HepG2 (cell line): Measurements from ENCODE around the gene SHROOM1.

Source experiments
- ATF1 ChIP-seq: IDR thresholded peaks from 2 replicates; pipeline ENCODE4 v1.6.1; 2016; ENCODE audit warnings: mild to moderate bottlenecking, control low read depth
- ATF7 ChIP-seq, 2 experiments: fragments of 450-650 bp in 1 of 2; sonication (generic) in 1 of 2; formaldehyde crosslinking in 1 of 2; IDR thresholded peaks; 2 replicates each; pipeline versions ENCODE4 v1.4.0 to v1.6.1; 2016 to 2020; ENCODE audit warnings: antibody characterized with exemption in 1 of 2, mild to moderate bottlenecking in 1 of 2, missing genetic modification reagents in 1 of 2
- CEBPB ChIP-seq: IDR thresholded peaks from 2 replicates; pipeline ENCODE4 v1.6.1; 2011; ENCODE audit warnings: low read depth, low read length, improper control_type of control experiment, borderline replicate concordance
- EEA1 ChIP-seq: sonication (generic); formaldehyde crosslinking; IDR thresholded peaks from 2 replicates; pipeline ENCODE4 v1.5.1; 2020; ENCODE audit warnings: mild to moderate bottlenecking, missing genetic modification reagents, borderline replicate concordance
- MYC ChIP-seq: sonication (generic); formaldehyde crosslinking; IDR thresholded peaks from 2 replicates; pipeline ENCODE4 v1.9.0; 2021; ENCODE audit warnings: missing genetic modification reagents, borderline replicate concordance
- MYNN ChIP-seq: sonication (generic); formaldehyde crosslinking; IDR thresholded peaks from 2 replicates; pipeline ENCODE4 v1.4.0; 2020; ENCODE audit warnings: mild to moderate bottlenecking, low read depth, missing genetic modification reagents
- PHB2 ChIP-seq: fragments of 450-650 bp; IDR thresholded peaks from 2 replicates; pipeline ENCODE4 v1.6.1; 2018; ENCODE audit not compliant: partially characterized antibody
- POLR2AphosphoS5 ChIP-seq: IDR thresholded peaks from 2 replicates; pipeline ENCODE4 v1.6.1; 2012; ENCODE audit warnings: low read depth, low read length
- TOPORS ChIP-seq: sonication (generic); formaldehyde crosslinking; IDR thresholded peaks from 2 replicates; pipeline ENCODE4 v1.8.0; 2023; ENCODE audit warnings: mild to moderate bottlenecking, missing genetic modification reagents
- ZNF124 ChIP-seq: sonication (generic); formaldehyde crosslinking; IDR thresholded peaks from 2 replicates; pipeline ENCODE4 v1.4.0; 2020; ENCODE audit warnings: missing genetic modification reagents
- ZNF780A ChIP-seq: sonication (generic); formaldehyde crosslinking; IDR thresholded peaks from 2 replicates; pipeline ENCODE4 v1.8.0; 2022; ENCODE audit warnings: mild to moderate bottlenecking, missing genetic modification reagents, moderate library complexity
- TF ChIP-seq, protein P1 (sequence below): sonication (generic); formaldehyde crosslinking; IDR thresholded peaks from 2 replicates; pipeline ENCODE4 v1.5.1; 2020; ENCODE audit warnings: mild to moderate bottlenecking, missing genetic modification reagents, borderline replicate concordance
- TF ChIP-seq, protein P2 (sequence below): sonication (generic); formaldehyde crosslinking; IDR thresholded peaks from 2 replicates; pipeline ENCODE4 v1.5.1; 2020; ENCODE audit warnings: mild to moderate bottlenecking, missing genetic modification reagents, moderate library complexity
- TF ChIP-seq, protein P3 (sequence below), 2 experiments: IDR thresholded peaks; 2 replicates each; pipeline ENCODE4 v1.6.1; 2011 to 2012; ENCODE audit warnings: low read length in 2 of 2, borderline replicate concordance in 1 of 2, low read depth in 1 of 2, mild to moderate bottlenecking in 1 of 2, moderate library complexity in 1 of 2

DNA sequence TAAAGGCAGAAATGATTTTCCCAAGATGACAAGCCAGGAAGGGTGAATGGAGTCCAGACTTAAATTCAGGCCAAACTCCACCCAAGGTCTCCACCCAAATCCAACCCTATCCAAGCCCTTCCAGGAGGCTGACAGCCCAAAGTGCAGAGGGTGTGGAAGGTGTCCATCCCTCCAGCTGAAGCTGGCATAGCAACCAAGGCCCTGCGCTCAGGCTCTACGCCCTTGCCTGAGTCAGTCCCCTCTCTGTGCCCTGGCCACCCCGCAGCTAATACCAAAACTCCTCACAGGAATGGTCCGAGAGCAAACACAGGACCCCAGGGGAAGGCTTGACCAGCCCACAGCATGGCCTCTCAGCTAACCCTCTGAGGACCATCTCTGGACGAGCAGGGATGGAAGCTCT is 55.6 kb downstream of the SHROOM1 start:
- TF ChIP-seq TOPORS, result no peak
- TF ChIP-seq ZNF124 (CRISPR knock-in tag), result no peak
- no peak for TF ChIP-seq ATF1 (CRISPR knock-in tag)
- TF ChIP-seq ATF7 (IDR thresholded peaks at IDR 0.05), result no peak
- TF ChIP-seq ATF7 (CRISPR knock-in tag; IDR thresholded peaks at IDR 0.05), result no peak
- TF ChIP-seq EEA1, result no peak
- no peak for TF ChIP-seq MYNN (CRISPR knock-in tag)
- no peak for TF ChIP-seq ZNF780A
- no peak for TF ChIP-seq POLR2AphosphoS5
- TF ChIP-seq, protein P1, sequence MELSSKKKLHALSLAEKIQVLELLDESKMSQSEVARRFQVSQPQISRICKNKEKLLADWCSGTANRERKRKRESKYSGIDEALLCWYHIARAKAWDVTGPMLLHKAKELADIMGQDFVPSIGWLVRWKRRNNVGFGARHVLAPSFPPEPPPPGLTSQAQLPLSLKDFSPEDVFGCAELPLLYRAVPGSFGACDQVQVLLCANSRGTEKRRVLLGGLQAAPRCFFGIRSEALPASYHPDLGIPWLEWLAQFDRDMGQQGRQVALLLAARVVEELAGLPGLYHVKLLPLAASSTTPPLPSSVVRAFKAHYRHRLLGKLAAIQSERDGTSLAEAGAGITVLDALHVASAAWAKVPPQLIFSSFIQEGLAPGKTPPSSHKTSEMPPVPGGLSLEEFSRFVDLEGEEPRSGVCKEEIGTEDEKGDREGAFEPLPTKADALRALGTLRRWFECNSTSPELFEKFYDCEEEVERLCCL (CRISPR knock-in tag), result no peak
- no peak for TF ChIP-seq MYC (CRISPR knock-in tag)
- TF ChIP-seq, protein P2, sequence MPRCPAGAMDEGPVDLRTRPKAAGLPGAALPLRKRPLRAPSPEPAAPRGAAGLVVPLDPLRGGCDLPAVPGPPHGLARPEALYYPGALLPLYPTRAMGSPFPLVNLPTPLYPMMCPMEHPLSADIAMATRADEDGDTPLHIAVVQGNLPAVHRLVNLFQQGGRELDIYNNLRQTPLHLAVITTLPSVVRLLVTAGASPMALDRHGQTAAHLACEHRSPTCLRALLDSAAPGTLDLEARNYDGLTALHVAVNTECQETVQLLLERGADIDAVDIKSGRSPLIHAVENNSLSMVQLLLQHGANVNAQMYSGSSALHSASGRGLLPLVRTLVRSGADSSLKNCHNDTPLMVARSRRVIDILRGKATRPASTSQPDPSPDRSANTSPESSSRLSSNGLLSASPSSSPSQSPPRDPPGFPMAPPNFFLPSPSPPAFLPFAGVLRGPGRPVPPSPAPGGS (CRISPR knock-in tag), result no peak
- TF ChIP-seq PHB2, result no peak
- no peak for TF ChIP-seq CEBPB
- TF ChIP-seq, protein P3, sequence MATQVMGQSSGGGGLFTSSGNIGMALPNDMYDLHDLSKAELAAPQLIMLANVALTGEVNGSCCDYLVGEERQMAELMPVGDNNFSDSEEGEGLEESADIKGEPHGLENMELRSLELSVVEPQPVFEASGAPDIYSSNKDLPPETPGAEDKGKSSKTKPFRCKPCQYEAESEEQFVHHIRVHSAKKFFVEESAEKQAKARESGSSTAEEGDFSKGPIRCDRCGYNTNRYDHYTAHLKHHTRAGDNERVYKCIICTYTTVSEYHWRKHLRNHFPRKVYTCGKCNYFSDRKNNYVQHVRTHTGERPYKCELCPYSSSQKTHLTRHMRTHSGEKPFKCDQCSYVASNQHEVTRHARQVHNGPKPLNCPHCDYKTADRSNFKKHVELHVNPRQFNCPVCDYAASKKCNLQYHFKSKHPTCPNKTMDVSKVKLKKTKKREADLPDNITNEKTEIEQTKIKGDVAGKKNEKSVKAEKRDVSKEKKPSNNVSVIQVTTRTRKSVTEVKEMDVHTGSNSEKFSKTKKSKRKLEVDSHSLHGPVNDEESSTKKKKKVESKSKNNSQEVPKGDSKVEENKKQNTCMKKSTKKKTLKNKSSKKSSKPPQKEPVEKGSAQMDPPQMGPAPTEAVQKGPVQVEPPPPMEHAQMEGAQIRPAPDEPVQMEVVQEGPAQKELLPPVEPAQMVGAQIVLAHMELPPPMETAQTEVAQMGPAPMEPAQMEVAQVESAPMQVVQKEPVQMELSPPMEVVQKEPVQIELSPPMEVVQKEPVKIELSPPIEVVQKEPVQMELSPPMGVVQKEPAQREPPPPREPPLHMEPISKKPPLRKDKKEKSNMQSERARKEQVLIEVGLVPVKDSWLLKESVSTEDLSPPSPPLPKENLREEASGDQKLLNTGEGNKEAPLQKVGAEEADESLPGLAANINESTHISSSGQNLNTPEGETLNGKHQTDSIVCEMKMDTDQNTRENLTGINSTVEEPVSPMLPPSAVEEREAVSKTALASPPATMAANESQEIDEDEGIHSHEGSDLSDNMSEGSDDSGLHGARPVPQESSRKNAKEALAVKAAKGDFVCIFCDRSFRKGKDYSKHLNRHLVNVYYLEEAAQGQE (IDR thresholded peaks at IDR 0.05; ENCODE audit: borderline replicate concordance in 1 of 2, low read depth in 1 of 2, low read length in 2 of 2), result no peak
